MM.1S (cell line): ENCODE data around the gene OR2AE1.

Experiments
- DNase-seq: peaks from one replicate; pipeline ENCODE4 v3.0.0-alpha.2; 2015
- H2AFZ ChIP-seq: fragments of 300-600 bp; sonication (generic); 2 replicates; pipeline ENCODE4 v1.6.0; 2016; ENCODE audit warnings: antibody characterized with exemption, low read length
- H3F3A ChIP-seq: fragments of 300-600 bp; sonication (generic); 2 replicates; pipeline ENCODE4 v1.6.1; 2016; ENCODE audit warnings: mild to moderate bottlenecking, antibody characterized with exemption, low read length, moderate library complexity, mixed read lengths; ENCODE audit not compliant: insufficient read depth
- H3K27ac ChIP-seq: fragments of 300-600 bp; sonication (generic); 2 replicates; pipeline ENCODE4 v1.5.1; 2016; ENCODE audit warnings: mild to moderate bottlenecking, low read length
- H3K27me3 ChIP-seq: fragments of 300-600 bp; sonication (generic); replicated peaks from 2 replicates; pipeline ENCODE4 v1.6.0; 2016; ENCODE audit warnings: low read length; ENCODE audit not compliant: insufficient read depth
- H3K36me3 ChIP-seq: fragments of 300-600 bp; sonication (generic); replicated peaks from 2 replicates; pipeline ENCODE4 v1.6.1; 2016; ENCODE audit warnings: mild to moderate bottlenecking, low read length, mixed read lengths; ENCODE audit not compliant: insufficient read depth
- H3K4me1 ChIP-seq: fragments of 300-600 bp; sonication (generic); 2 replicates; pipeline ENCODE4 v1.6.1; 2016; ENCODE audit warnings: low read length, mixed read lengths
- H3K4me2 ChIP-seq: fragments of 300-600 bp; sonication (generic); 2 replicates; pipeline ENCODE4 v1.6.0; 2016; ENCODE audit warnings: low read depth, low read length
- H3K4me3 ChIP-seq: fragments of 300-600 bp; sonication (generic); 2 replicates; pipeline ENCODE4 v1.5.1; 2016; ENCODE audit warnings: low read length, mixed read lengths
- H3K79me2 ChIP-seq: fragments of 300-600 bp; sonication (generic); 2 replicates; pipeline ENCODE4 v1.6.1; 2016; ENCODE audit warnings: mixed run types, low read length, mixed read lengths
- H3K9ac ChIP-seq: fragments of 300-600 bp; sonication (generic); 2 replicates; pipeline ENCODE4 v1.6.1; 2016; ENCODE audit warnings: low read length, mixed read lengths
- H3K9me2 ChIP-seq: fragments of 300-600 bp; sonication (generic); replicated peaks from 2 replicates; pipeline ENCODE4 v1.6.1; 2016; ENCODE audit warnings: mild to moderate bottlenecking, low read length, mixed read lengths; ENCODE audit not compliant: insufficient read depth
- H3K9me3 ChIP-seq: fragments of 300-600 bp; sonication (generic); replicated peaks from 2 replicates; pipeline ENCODE4 v1.6.1; 2016; ENCODE audit warnings: mild to moderate bottlenecking, low read length, mixed read lengths; ENCODE audit not compliant: insufficient read depth
- H4K20me1 ChIP-seq: fragments of 300-600 bp; sonication (generic); 2 replicates; pipeline ENCODE4 v1.6.1; 2016; ENCODE audit warnings: mild to moderate bottlenecking, low read length, moderate library complexity, mixed read lengths; ENCODE audit not compliant: insufficient read depth
- EZH2 ChIP-seq: fragments of 300-600 bp; sonication (generic); optimal IDR thresholded peaks from 2 replicates; pipeline ENCODE3; 2017; ENCODE audit warnings: low read depth, mild to moderate bottlenecking, antibody characterized with exemption, low read length, mixed read lengths
- EZH2phosphoT487 ChIP-seq: fragments of 300-600 bp; sonication (generic); IDR thresholded peaks from 2 replicates; pipeline ENCODE4 v1.6.1; 2018; ENCODE audit warnings: antibody characterized with exemption, low read length
- TF ChIP-seq, protein P1 (sequence below): fragments of 300-600 bp; sonication (generic); IDR thresholded peaks from 2 replicates; pipeline ENCODE4 v1.5.1; 2016; ENCODE audit warnings: antibody characterized with exemption, low read length, mixed read lengths

Gene OR2AE1

DNA sequence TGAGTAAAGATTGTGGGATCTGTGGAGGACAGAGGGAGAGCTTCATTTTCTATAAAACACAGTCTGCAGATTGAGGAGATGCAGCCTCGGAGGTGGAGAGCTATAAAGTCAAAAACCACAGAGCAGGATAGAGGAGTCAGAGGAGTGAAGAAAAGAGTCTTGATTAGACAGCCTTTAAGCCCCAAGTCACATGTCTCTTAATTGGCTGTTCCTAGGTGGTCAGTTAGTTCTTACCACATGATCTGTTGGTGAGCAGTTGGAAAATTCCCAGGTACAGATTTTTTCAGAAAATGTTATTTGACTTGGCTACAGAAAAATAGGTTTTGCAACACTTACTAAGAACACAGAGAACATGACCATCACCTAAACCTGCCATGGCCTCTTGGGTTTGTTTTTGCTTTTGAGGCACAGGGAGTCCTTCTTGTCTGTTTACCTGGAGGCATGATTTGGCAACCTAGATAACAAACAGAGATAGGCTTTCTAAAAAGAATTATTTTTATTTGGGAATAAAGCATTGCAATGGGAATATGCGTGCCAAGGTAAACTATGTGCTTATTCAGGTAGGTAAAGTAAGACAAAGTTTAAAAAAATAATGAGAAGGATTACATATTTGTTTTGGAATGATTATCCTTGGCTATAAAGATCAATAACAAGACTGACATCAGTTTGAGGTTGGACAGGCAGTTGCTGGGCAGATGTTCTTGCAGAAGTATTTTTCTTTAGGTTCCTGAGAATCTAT, 49.6 kb downstream of the OR2AE1 start:
- H3K36me3 ChIP-seq, result no peaks in the 10 kb centered on the region
- H3K27ac ChIP-seq, result no peak overlapping the region
- DNase-seq, result no peak
- no peaks in the 10 kb centered on the region for H3K9me2 ChIP-seq
- no peaks in the 10 kb centered on the region for H3K79me2 ChIP-seq
- H3K4me3 ChIP-seq, result no peak overlapping the region
- H3K4me2 ChIP-seq, result no peak overlapping the region
- H3K27me3 ChIP-seq, result no peaks in the 10 kb centered on the region
- no peaks in the 10 kb centered on the region for H3K9me3 ChIP-seq
- H3K4me1 ChIP-seq, result no peaks in the 10 kb centered on the region
- H3F3A ChIP-seq, result no peaks in the 10 kb centered on the region
- H4K20me1 ChIP-seq, result no peaks in the 10 kb centered on the region
- H3K9ac ChIP-seq, result no peak overlapping the region
- TF ChIP-seq EZH2phosphoT487 (no peak), EZH2 (no peak)
- TF ChIP-seq, protein P1, sequence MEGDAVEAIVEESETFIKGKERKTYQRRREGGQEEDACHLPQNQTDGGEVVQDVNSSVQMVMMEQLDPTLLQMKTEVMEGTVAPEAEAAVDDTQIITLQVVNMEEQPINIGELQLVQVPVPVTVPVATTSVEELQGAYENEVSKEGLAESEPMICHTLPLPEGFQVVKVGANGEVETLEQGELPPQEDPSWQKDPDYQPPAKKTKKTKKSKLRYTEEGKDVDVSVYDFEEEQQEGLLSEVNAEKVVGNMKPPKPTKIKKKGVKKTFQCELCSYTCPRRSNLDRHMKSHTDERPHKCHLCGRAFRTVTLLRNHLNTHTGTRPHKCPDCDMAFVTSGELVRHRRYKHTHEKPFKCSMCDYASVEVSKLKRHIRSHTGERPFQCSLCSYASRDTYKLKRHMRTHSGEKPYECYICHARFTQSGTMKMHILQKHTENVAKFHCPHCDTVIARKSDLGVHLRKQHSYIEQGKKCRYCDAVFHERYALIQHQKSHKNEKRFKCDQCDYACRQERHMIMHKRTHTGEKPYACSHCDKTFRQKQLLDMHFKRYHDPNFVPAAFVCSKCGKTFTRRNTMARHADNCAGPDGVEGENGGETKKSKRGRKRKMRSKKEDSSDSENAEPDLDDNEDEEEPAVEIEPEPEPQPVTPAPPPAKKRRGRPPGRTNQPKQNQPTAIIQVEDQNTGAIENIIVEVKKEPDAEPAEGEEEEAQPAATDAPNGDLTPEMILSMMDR, result no peak
- no peak overlapping the region for H2AFZ ChIP-seq
